IMR-90 (cell line): ENCODE measurements around the gene SDHAF3. TPM values are rescaled to one million over a fixed set of nuclear protein-coding genes. Genes with fewer than 3 reads are reported as not detected.

Experiments
- ATAC-seq: fragments of 200-7000 bp; cut with Tn5 transposase; 2 replicates; pipeline ENCODE4 v1.9.1; 2020; ENCODE audit warnings: low read depth, mild to moderate bottlenecking, moderate library complexity
- BruUV-seq: library from RNA; stranded (reverse); fragments of 400-500 nt; replicated peaks from 2 replicates; lab custom pipeline; 2021; lab: Mats Ljungman, UMichigan
- CTCF ChIA-PET: fragments of 300-600 bp; formaldehyde crosslinking; extraction: SDS; loops from one replicate; lab custom pipeline; 2021; ENCODE audit warnings: antibody characterized with exemption; lab: Yijun Ruan, JAX
- POLR2A ChIA-PET: fragments of 300-600 bp; sonication (Branson Sonifier 250); formaldehyde crosslinking; loops from one replicate; lab custom pipeline; 2022; ENCODE audit warnings: antibody characterized with exemption; ENCODE audit not compliant: unreplicated experiment; lab: Charles Lee
- DNase-seq: peaks from one replicate; pipeline ENCODE4 v3.0.0; 2013
- H2AFZ ChIP-seq: replicated peaks from 2 replicates; pipeline ENCODE3; 2013; ENCODE audit warnings: low read length, mild to moderate bottlenecking; ENCODE audit not compliant: poor library complexity
- H2AK5ac ChIP-seq: 2 replicates; pipeline ENCODE4 v1.6.1; 2013; ENCODE audit warnings: low read depth, low read length, inconsistent platforms
- H2AK9ac ChIP-seq: replicated peaks from 2 replicates; pipeline ENCODE3; 2013; ENCODE audit warnings: mild to moderate bottlenecking, low read depth, low read length, moderate library complexity; ENCODE audit not compliant: poor library complexity
- H2BK120ac ChIP-seq: 2 replicates; pipeline ENCODE4 v1.6.1; 2013; ENCODE audit warnings: low read depth, low read length, inconsistent platforms
- H2BK15ac ChIP-seq: 3 replicates; pipeline ENCODE4 v1.6.1; 2013; ENCODE audit warnings: low read depth, low read length, inconsistent platforms
- H2BK20ac ChIP-seq: 2 replicates; pipeline ENCODE4 v1.6.1; 2013; ENCODE audit warnings: low read depth, mild to moderate bottlenecking, inconsistent platforms, low read length, moderate library complexity
- H2BK5ac ChIP-seq: 2 replicates; pipeline ENCODE4 v1.6.1; 2013; ENCODE audit warnings: mild to moderate bottlenecking, low read depth, low read length, inconsistent platforms; ENCODE audit not compliant: poor library complexity, severe bottlenecking
- H3K14ac ChIP-seq: replicated peaks from 2 replicates; pipeline ENCODE4 v1.6.1; 2013; ENCODE audit warnings: low read depth, low read length, inconsistent platforms
- H3K18ac ChIP-seq: 2 replicates; pipeline ENCODE4 v1.6.1; 2013; ENCODE audit warnings: low read depth, low read length, control low read depth
- H3K23ac ChIP-seq: 2 replicates; pipeline ENCODE4 v1.6.1; 2013; ENCODE audit warnings: low read depth, low read length, inconsistent platforms
- H3K27ac ChIP-seq: 2 replicates; pipeline ENCODE4 v1.5.1; 2013; ENCODE audit warnings: mild to moderate bottlenecking, control low read depth, low read length; ENCODE audit not compliant: insufficient read depth
- H3K27me3 ChIP-seq: 2 replicates; pipeline ENCODE4 v1.6.1; 2013; ENCODE audit warnings: low read length; ENCODE audit not compliant: control insufficient read depth, insufficient read depth
- H3K36me3 ChIP-seq: 2 replicates; pipeline ENCODE4 v1.6.1; 2013; ENCODE audit warnings: low read length, mixed read lengths; ENCODE audit not compliant: control insufficient read depth, insufficient read depth
- H3K4ac ChIP-seq: 2 replicates; pipeline ENCODE4 v1.6.1; 2013; ENCODE audit warnings: low read depth, low read length, inconsistent platforms
- H3K4me1 ChIP-seq: 2 replicates; pipeline ENCODE4 v1.6.1; 2013; ENCODE audit warnings: low read length, mixed read lengths; ENCODE audit not compliant: control insufficient read depth, insufficient read depth
- H3K4me2 ChIP-seq: 2 replicates; pipeline ENCODE4 v1.6.1; 2013; ENCODE audit warnings: low read depth, mild to moderate bottlenecking, control low read depth, low read length, moderate library complexity
- H3K4me3 ChIP-seq: 2 replicates; pipeline ENCODE4 v1.5.1; 2013; ENCODE audit warnings: low read depth, mild to moderate bottlenecking, control low read depth, low read length, moderate library complexity; ENCODE audit not compliant: insufficient read depth
- H3K56ac ChIP-seq: 2 replicates; pipeline ENCODE4 v1.6.1; 2013; ENCODE audit warnings: low read length, inconsistent platforms; ENCODE audit not compliant: insufficient read depth; ENCODE audit errors: extremely low read depth
- H3K79me1 ChIP-seq, 2 experiments: 2 replicates each; pipeline ENCODE4 v1.6.1; 2013; ENCODE audit warnings: low read length in 2 of 2, inconsistent platforms in 1 of 2, low read depth in 1 of 2
- H3K9ac ChIP-seq: 2 replicates; pipeline ENCODE4 v1.6.1; 2013; ENCODE audit warnings: low read depth, low read length, control low read depth
- H3K9me1 ChIP-seq: 2 replicates; pipeline ENCODE4 v1.6.1; 2013; ENCODE audit warnings: low read length, inconsistent platforms; ENCODE audit not compliant: insufficient read depth
- H3K9me3 ChIP-seq: 2 replicates; pipeline ENCODE4 v1.6.1; 2013; ENCODE audit warnings: low read length; ENCODE audit not compliant: control insufficient read depth, insufficient read depth
- H4K20me1 ChIP-seq: 2 replicates; pipeline ENCODE4 v1.6.1; 2013; ENCODE audit warnings: low read length, inconsistent platforms; ENCODE audit not compliant: insufficient read depth
- H4K5ac ChIP-seq: 2 replicates; pipeline ENCODE4 v1.6.1; 2013; ENCODE audit warnings: mild to moderate bottlenecking, low read depth, low read length, control low read depth
- H4K8ac ChIP-seq, 2 experiments: 2 replicates each; pipeline ENCODE4 v1.6.1; 2013; ENCODE audit warnings: low read depth in 2 of 2, low read length in 2 of 2, control low read depth in 1 of 2, inconsistent platforms in 1 of 2
- H4K91ac ChIP-seq: 2 replicates; pipeline ENCODE4 v1.6.1; 2013; ENCODE audit warnings: low read depth, low read length, inconsistent platforms; ENCODE audit not compliant: insufficient read depth
- CHD1 ChIP-seq: IDR thresholded peaks from 2 replicates; pipeline ENCODE4 v1.6.1; 2012; ENCODE audit warnings: low read depth, low read length, improper control_type of control experiment
- MAZ ChIP-seq: IDR thresholded peaks from 2 replicates; pipeline ENCODE4 v1.6.1; 2012; ENCODE audit warnings: low read depth, mild to moderate bottlenecking, low read length, improper control_type of control experiment, moderate library complexity, borderline replicate concordance
- POLR2A ChIP-seq: IDR thresholded peaks from 2 replicates; pipeline ENCODE4 v1.6.1; 2012; ENCODE audit warnings: mild to moderate bottlenecking, low read depth, low read length
- RCOR1 ChIP-seq: IDR thresholded peaks from 2 replicates; pipeline ENCODE4 v1.6.1; 2012; ENCODE audit warnings: mild to moderate bottlenecking, low read length, improper control_type of control experiment; ENCODE audit not compliant: insufficient replicate concordance
- SMC3 ChIP-seq: fragments of 150-350 bp; IDR thresholded peaks from 2 replicates; pipeline ENCODE4 v1.6.1; 2016; ENCODE audit warnings: low read depth, mild to moderate bottlenecking, antibody characterized with exemption, low read length, moderate library complexity
- WGBS, 2 experiments: methylation state at CpG; one replicate each; pipeline versions ENCODE4 v1.1.5 to v1.1.7; 2013; ENCODE audit warnings: missing lambda C conversion rate in 2 of 2; ENCODE audit not compliant: insufficient read length in 1 of 2; ENCODE audit errors: extremely low coverage in 2 of 2; 5-methylcytosine and 5-hydroxymethylcytosine counted together
- dilution Hi-C: fragments of 300-500 bp; cut with HindIII; formaldehyde crosslinking; loops from one replicate; pipeline ENCODE4 v1.14.3; 2018; ENCODE audit warnings: low sequenced_read_pairs; ENCODE audit not compliant: unreplicated experiment
- in situ Hi-C: fragments of 300-500 bp; cut with MboI; formaldehyde crosslinking; loops from 3 replicates; pipeline ENCODE4 v1.14.3; 2019; ENCODE audit warnings: low sequenced_read_pairs, inconsistent platforms, mixed read lengths
- intact Hi-C: fragments of 100-400 bp; cut with micrococcal nuclease; formaldehyde crosslinking; loops from 2 replicates; pipeline ENCODE4 v1.10.0; 2022
- polyA plus RNA-seq, 3 experiments: library from polyadenylated mRNA; depleted of rRNA; stranded (reverse); fragments of >200 nt; gene quantifications; 2 replicates each; pipeline ENCODE4 v1.2.3, GENCODE V29; 2012; ENCODE audit warnings: low replicate concordance in 1 of 3
- total RNA-seq: library from RNA; depleted of rRNA; stranded (reverse); fragments of >200 nt; gene quantifications from 2 replicates; pipeline ENCODE4 v1.2.3, GENCODE V29; 2012
- TF ChIP-seq, protein P1 (sequence below): fragments of 150-350 bp; IDR thresholded peaks from 2 replicates; pipeline ENCODE4 v1.6.1; 2016; ENCODE audit warnings: low read depth, mild to moderate bottlenecking, low read length, moderate library complexity, borderline replicate concordance
- TF ChIP-seq, protein P2 (sequence below): conservative IDR thresholded peaks from 2 replicates; pipeline ENCODE4 v1.5.1; 2012; ENCODE audit warnings: mild to moderate bottlenecking, low read depth, low read length, improper control_type of control experiment
- TF ChIP-seq, protein P3 (sequence below): fragments of 150-350 bp; IDR thresholded peaks from 2 replicates; pipeline ENCODE4 v1.6.1; 2017; ENCODE audit warnings: mild to moderate bottlenecking, antibody characterized with exemption, low read length, low read depth

Gene SDHAF3
- total and polyA plus RNA-seq, 2 of the 4 experiments (the other 2 are of a cell fraction): 5.7 to 6.1 TPM

DNA sequence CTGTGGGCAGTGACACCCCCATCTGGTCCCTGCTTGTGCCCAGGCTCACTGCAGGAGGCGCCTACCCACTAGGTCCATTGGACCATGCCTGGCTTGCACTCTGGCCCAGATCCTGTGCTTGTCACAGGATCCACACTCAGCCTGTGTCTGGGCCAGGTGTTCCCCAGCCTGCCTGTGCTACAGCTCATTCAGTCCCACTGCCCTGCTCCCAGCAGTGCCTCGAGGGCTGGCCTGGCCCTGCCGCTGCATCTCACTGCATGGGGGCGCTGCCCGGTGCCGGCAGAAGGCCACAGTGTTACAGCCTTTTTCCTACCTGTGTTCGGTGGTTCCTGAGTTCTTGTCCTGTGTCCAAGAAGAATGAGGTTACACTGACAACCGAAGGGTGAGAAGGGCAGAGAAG is 21.3 kb downstream of the SDHAF3 start:
- Histone ChIP-seq H3K56ac (no peak overlapping the region), H3K4ac (no peak overlapping the region), H3K23ac (no peak overlapping the region), H4K91ac (no peak overlapping the region), H2BK120ac (no peak overlapping the region), H2BK5ac (no peak overlapping the region), H2AFZ (no peak overlapping the region), H3K4me1 (no peaks in the 10 kb centered on the region), H2BK15ac (no peak overlapping the region), H3K9me1 (no peaks in the 10 kb centered on the region), H2AK9ac (no peak overlapping the region), H3K9me3 (peaks cover 3% of the 10 kb centered on the region; the same call in 1 of the 2 replicates), H3K4me2 (no peak overlapping the region), H2AK5ac (no peak overlapping the region), H3K9ac (no peak overlapping the region), H3K18ac (no peak overlapping the region), H4K20me1 (no peaks in the 10 kb centered on the region), H3K36me3 (no peaks in the 10 kb centered on the region), H3K27me3 (no peaks in the 10 kb centered on the region), H3K79me1 (no peaks in the 10 kb centered on the region), H4K5ac (no peak overlapping the region), H3K4me3 (no peak overlapping the region), H3K14ac (no peak overlapping the region), H2BK20ac (no peak overlapping the region), H3K27ac (no peak overlapping the region), H4K8ac (no peak overlapping the region)
- in situ Hi-C loops (no loop called here), intact Hi-C loops (no loop called here), dilution Hi-C loops (no loop called here)
- ChIA-PET POLR2A (no interaction called here), CTCF (no interaction called here)
- 80% methylated on average over 2 of the region's 8 CpGs; no CpG with 5 or more reads in 1 of the 2 experiments for whole genome bisulfite sequencing, 2 experiments
- no peak for DNase-seq
- no peak for ATAC-seq
- BruUV-seq: no TSS peak
- TF ChIP-seq, protein P1, sequence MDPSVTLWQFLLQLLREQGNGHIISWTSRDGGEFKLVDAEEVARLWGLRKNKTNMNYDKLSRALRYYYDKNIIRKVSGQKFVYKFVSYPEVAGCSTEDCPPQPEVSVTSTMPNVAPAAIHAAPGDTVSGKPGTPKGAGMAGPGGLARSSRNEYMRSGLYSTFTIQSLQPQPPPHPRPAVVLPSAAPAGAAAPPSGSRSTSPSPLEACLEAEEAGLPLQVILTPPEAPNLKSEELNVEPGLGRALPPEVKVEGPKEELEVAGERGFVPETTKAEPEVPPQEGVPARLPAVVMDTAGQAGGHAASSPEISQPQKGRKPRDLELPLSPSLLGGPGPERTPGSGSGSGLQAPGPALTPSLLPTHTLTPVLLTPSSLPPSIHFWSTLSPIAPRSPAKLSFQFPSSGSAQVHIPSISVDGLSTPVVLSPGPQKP: no peak
- TF ChIP-seq, protein P2, sequence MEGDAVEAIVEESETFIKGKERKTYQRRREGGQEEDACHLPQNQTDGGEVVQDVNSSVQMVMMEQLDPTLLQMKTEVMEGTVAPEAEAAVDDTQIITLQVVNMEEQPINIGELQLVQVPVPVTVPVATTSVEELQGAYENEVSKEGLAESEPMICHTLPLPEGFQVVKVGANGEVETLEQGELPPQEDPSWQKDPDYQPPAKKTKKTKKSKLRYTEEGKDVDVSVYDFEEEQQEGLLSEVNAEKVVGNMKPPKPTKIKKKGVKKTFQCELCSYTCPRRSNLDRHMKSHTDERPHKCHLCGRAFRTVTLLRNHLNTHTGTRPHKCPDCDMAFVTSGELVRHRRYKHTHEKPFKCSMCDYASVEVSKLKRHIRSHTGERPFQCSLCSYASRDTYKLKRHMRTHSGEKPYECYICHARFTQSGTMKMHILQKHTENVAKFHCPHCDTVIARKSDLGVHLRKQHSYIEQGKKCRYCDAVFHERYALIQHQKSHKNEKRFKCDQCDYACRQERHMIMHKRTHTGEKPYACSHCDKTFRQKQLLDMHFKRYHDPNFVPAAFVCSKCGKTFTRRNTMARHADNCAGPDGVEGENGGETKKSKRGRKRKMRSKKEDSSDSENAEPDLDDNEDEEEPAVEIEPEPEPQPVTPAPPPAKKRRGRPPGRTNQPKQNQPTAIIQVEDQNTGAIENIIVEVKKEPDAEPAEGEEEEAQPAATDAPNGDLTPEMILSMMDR: no peak
- TF ChIP-seq MAZ: no peak
- TF ChIP-seq CHD1: no peak
- no peak for TF ChIP-seq SMC3
- TF ChIP-seq RCOR1: no peak
- no peak for TF ChIP-seq POLR2A
- TF ChIP-seq, protein P3, sequence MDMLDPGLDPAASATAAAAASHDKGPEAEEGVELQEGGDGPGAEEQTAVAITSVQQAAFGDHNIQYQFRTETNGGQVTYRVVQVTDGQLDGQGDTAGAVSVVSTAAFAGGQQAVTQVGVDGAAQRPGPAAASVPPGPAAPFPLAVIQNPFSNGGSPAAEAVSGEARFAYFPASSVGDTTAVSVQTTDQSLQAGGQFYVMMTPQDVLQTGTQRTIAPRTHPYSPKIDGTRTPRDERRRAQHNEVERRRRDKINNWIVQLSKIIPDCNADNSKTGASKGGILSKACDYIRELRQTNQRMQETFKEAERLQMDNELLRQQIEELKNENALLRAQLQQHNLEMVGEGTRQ: no peak
